Neural progenitor cell (in vitro differentiated cells): ENCODE measurements around the gene CCDC28B. TPM values are rescaled to one million over a fixed set of nuclear protein-coding genes. Genes with fewer than 3 reads are reported as not detected.
A peak's percentile ranks its signal among the peaks of the same experiment; 100 is the strongest.

Experiments used
- DNase-seq: peaks from one replicate; pipeline ENCODE4 v3.0.0-alpha.2; 2016; ENCODE audit warnings: low spot score
- H2AFZ ChIP-seq: fragments of 200-600 bp; sonication (generic); replicated peaks from 2 replicates; pipeline ENCODE4 v1.6.1; 2016; ENCODE audit warnings: antibody characterized with exemption
- H3F3A ChIP-seq: fragments of 200-600 bp; sonication (generic); 2 replicates; pipeline ENCODE4 v1.6.1; 2016; ENCODE audit warnings: antibody characterized with exemption, low read depth
- H3K27ac ChIP-seq: fragments of 200-600 bp; sonication (generic); 2 replicates; pipeline ENCODE4 v1.5.1; 2016; ENCODE audit warnings: mild to moderate bottlenecking
- H3K27me3 ChIP-seq: fragments of 200-600 bp; sonication (generic); 2 replicates; pipeline ENCODE4 v1.6.1; 2016; ENCODE audit warnings: mild to moderate bottlenecking, moderate library complexity
- H3K36me3 ChIP-seq: fragments of 200-600 bp; sonication (generic); 2 replicates; pipeline ENCODE4 v1.5.1; 2016
- H3K4me1 ChIP-seq: fragments of 200-600 bp; sonication (generic); 2 replicates; pipeline ENCODE4 v1.6.1; 2016; ENCODE audit warnings: mixed run types
- H3K4me2 ChIP-seq: fragments of 200-600 bp; sonication (generic); 2 replicates; pipeline ENCODE4 v1.6.1; 2016
- H3K4me3 ChIP-seq: fragments of 200-600 bp; sonication (generic); 2 replicates; pipeline ENCODE4 v1.5.1; 2016
- H3K79me2 ChIP-seq: fragments of 200-600 bp; sonication (generic); 2 replicates; pipeline ENCODE4 v1.6.1; 2016; ENCODE audit warnings: low read depth
- H3K9ac ChIP-seq: fragments of 200-600 bp; sonication (generic); 2 replicates; pipeline ENCODE4 v1.6.1; 2016
- H3K9me3 ChIP-seq: fragments of 200-600 bp; sonication (generic); 2 replicates; pipeline ENCODE4 v1.5.1; 2016; ENCODE audit warnings: low read depth
- H4K20me1 ChIP-seq: fragments of 200-600 bp; sonication (generic); 2 replicates; pipeline ENCODE4 v1.6.1; 2016; ENCODE audit warnings: low read depth
- H3K27ac Mint-ChIP-seq: 3 replicates; pipeline ENCODE4 v1.8.0; 2021; ENCODE audit warnings: mixed read lengths
- H3K27me3 Mint-ChIP-seq: 2 replicates; pipeline ENCODE4 v1.8.0; 2022; ENCODE audit warnings: low read depth, mild to moderate bottlenecking, inconsistent platforms, moderate library complexity, mixed read lengths; ENCODE audit not compliant: insufficient read depth
- H3K36me3 Mint-ChIP-seq: 3 replicates; pipeline ENCODE4 v1.8.0; 2021; ENCODE audit warnings: mixed read lengths
- H3K4me1 Mint-ChIP-seq: 3 replicates; pipeline ENCODE4 v1.8.0; 2021; ENCODE audit warnings: mixed read lengths
- H3K4me3 Mint-ChIP-seq: 3 replicates; pipeline ENCODE4 v1.8.0; 2021; ENCODE audit warnings: mild to moderate bottlenecking, moderate library complexity, mixed read lengths
- H3K9me3 Mint-ChIP-seq: 3 replicates; pipeline ENCODE4 v1.8.0; 2020; ENCODE audit warnings: mixed read lengths
- EZH2 ChIP-seq: fragments of 200-600 bp; sonication (generic); IDR thresholded peaks from 2 replicates; pipeline ENCODE4 v1.6.1; 2017; ENCODE audit warnings: antibody characterized with exemption, mild to moderate bottlenecking, moderate library complexity
- EZH2phosphoT487 ChIP-seq: fragments of 200-600 bp; sonication (generic); IDR thresholded peaks from 2 replicates; pipeline ENCODE4 v1.6.1; 2017; ENCODE audit warnings: antibody characterized with exemption
- total RNA-seq: library from RNA; depleted of rRNA; stranded (reverse); fragments of >200 nt; gene quantifications from 2 replicates; pipeline ENCODE4 v1.2.3, GENCODE V29; 2015; ENCODE audit warnings: low replicate concordance
- TF ChIP-seq, protein P1 (sequence below): fragments of 200-600 bp; sonication (generic); IDR thresholded peaks from 2 replicates; pipeline ENCODE4 v1.5.1; 2017; ENCODE audit warnings: antibody characterized with exemption, mild to moderate bottlenecking

Gene CCDC28B
- total RNA-seq, 1 donor from 2014 or later: 6.5 TPM

- no peak overlapping the region for H3K4me2 ChIP-seq
- H3K36me3 ChIP-seq: peaks cover 5% of the 10 kb centered on the region
- Mint-ChIP-seq H3K4me3 (no peak overlapping the region), H3K27me3 (peaks cover 6% of the 10 kb centered on the region), H3K27ac (no peak overlapping the region), H3K4me1 (peaks cover 10% of the 10 kb centered on the region), H3K36me3 (peaks cover 50% of the 10 kb centered on the region), H3K9me3 (no peaks in the 10 kb centered on the region)
- H3K4me1 ChIP-seq: peaks cover 2% of the 10 kb centered on the region
- peak overlapping the region; percentile 16 for H3K9ac ChIP-seq
- H3K9me3 ChIP-seq: no peaks in the 10 kb centered on the region
- peaks cover 68% of the 10 kb centered on the region for H3K79me2 ChIP-seq
- DNase-seq: no peak
- H3K4me3 ChIP-seq: no peak overlapping the region
- H2AFZ ChIP-seq: no peak overlapping the region
- H3K27me3 ChIP-seq: no peaks in the 10 kb centered on the region
- H3F3A ChIP-seq: no peaks in the 10 kb centered on the region
- no peak for TF ChIP-seq EZH2phosphoT487
- TF ChIP-seq EZH2: no peak
- TF ChIP-seq, protein P1, sequence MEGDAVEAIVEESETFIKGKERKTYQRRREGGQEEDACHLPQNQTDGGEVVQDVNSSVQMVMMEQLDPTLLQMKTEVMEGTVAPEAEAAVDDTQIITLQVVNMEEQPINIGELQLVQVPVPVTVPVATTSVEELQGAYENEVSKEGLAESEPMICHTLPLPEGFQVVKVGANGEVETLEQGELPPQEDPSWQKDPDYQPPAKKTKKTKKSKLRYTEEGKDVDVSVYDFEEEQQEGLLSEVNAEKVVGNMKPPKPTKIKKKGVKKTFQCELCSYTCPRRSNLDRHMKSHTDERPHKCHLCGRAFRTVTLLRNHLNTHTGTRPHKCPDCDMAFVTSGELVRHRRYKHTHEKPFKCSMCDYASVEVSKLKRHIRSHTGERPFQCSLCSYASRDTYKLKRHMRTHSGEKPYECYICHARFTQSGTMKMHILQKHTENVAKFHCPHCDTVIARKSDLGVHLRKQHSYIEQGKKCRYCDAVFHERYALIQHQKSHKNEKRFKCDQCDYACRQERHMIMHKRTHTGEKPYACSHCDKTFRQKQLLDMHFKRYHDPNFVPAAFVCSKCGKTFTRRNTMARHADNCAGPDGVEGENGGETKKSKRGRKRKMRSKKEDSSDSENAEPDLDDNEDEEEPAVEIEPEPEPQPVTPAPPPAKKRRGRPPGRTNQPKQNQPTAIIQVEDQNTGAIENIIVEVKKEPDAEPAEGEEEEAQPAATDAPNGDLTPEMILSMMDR: no peak
- peaks cover 48% of the 10 kb centered on the region for H4K20me1 ChIP-seq
- no peak overlapping the region for H3K27ac ChIP-seq
Measured at GRCh38 chr1:32186077-32186476, 14.3 kb upstream of the CCDC28B start.

- Histone ChIP-seq H3K4me1 (no peaks in the 10 kb centered on the region), H3K4me3 (no peak overlapping the region), H2AFZ (no peak overlapping the region), H3K27me3 (no peaks in the 10 kb centered on the region), H3K79me2 (peaks cover 64% of the 10 kb centered on the region), H3K27ac (no peak overlapping the region), H3F3A (no peaks in the 10 kb centered on the region), H4K20me1 (peaks cover 44% of the 10 kb centered on the region), H3K9me3 (no peaks in the 10 kb centered on the region), H3K36me3 (peaks cover 5% of the 10 kb centered on the region), H3K9ac (no peak overlapping the region), H3K4me2 (no peak overlapping the region)
- H3K4me3 Mint-ChIP-seq: no peak overlapping the region
- H3K9me3 Mint-ChIP-seq: no peaks in the 10 kb centered on the region
- H3K27me3 Mint-ChIP-seq: peaks cover 6% of the 10 kb centered on the region
- DNase-seq: no peak
- no peak overlapping the region for H3K27ac Mint-ChIP-seq
- peaks cover 49% of the 10 kb centered on the region for H3K36me3 Mint-ChIP-seq
- peaks cover 6% of the 10 kb centered on the region for H3K4me1 Mint-ChIP-seq
- TF ChIP-seq EZH2phosphoT487: no peak
- no peak for TF ChIP-seq EZH2
- TF ChIP-seq, protein P1: no peak
Measured at GRCh38 chr1:32186491-32186890, 13.9 kb upstream of the CCDC28B start.

- peaks cover 5% of the 10 kb centered on the region for H3K36me3 ChIP-seq
Measured at GRCh38 chr1:32187850-32188249, 12.5 kb upstream of the CCDC28B start.

More at GRCh38 chr1:32187850-32188249, 12.5 kb upstream of the CCDC28B start:
- peaks cover 51% of the 10 kb centered on the region for H3K79me2 ChIP-seq
- H3K9ac ChIP-seq: no peak overlapping the region
- H3K36me3 Mint-ChIP-seq: peaks cover 55% of the 10 kb centered on the region
- H3K27ac ChIP-seq: no peak overlapping the region
- H3K27me3 ChIP-seq: no peaks in the 10 kb centered on the region
- H3K9me3 Mint-ChIP-seq: no peaks in the 10 kb centered on the region
- H3K4me3 ChIP-seq: no peak overlapping the region
- peaks cover 38% of the 10 kb centered on the region for H4K20me1 ChIP-seq
- no peak overlapping the region for H3K27ac Mint-ChIP-seq
- TF ChIP-seq, protein P1: no peak
- no peak overlapping the region for H2AFZ ChIP-seq
- H3K9me3 ChIP-seq: no peaks in the 10 kb centered on the region
- H3K4me1 ChIP-seq: no peaks in the 10 kb centered on the region
- no peak overlapping the region for H3K4me2 ChIP-seq
- H3K4me1 Mint-ChIP-seq: peaks cover 4% of the 10 kb centered on the region
- no peaks in the 10 kb centered on the region for H3F3A ChIP-seq
- DNase-seq: no peak
- H3K27me3 Mint-ChIP-seq: peaks cover 5% of the 10 kb centered on the region
- H3K4me3 Mint-ChIP-seq: no peak overlapping the region
